Liver (tissue), 3 donors: Measurements from ENCODE around the gene ANKRD28.

ENCODE experiments used
- EGR1 ChIP-seq, 2 donors: IDR thresholded peaks; 2 replicates each; pipeline ENCODE4 v1.6.1; 2016 to 2018; ENCODE audit warnings: antibody characterized with exemption in 2 of 2, low read depth in 2 of 2
- RXRA ChIP-seq, 2 donors: IDR thresholded peaks; 2 replicates each; pipeline ENCODE4 v1.6.1; 2017 to 2018; ENCODE audit warnings: antibody characterized with exemption in 2 of 2, mild to moderate bottlenecking in 1 of 2
- YY1 ChIP-seq: IDR thresholded peaks from 2 replicates; pipeline ENCODE4 v1.6.1; 2016; ENCODE audit warnings: antibody characterized with exemption, mild to moderate bottlenecking
- TF ChIP-seq, protein P1 (sequence below): IDR thresholded peaks from 2 replicates; pipeline ENCODE4 v1.6.1; 2016; ENCODE audit warnings: antibody characterized with exemption
- TF ChIP-seq, protein P2 (sequence below): fragments of 150-350 bp; IDR thresholded peaks from 2 replicates; pipeline ENCODE4 v1.5.1; 2017; ENCODE audit warnings: improper control_type of control experiment, low read depth, low read length; ENCODE audit not compliant: missing input control
- TF ChIP-seq, protein P3 (sequence below): IDR thresholded peaks from 2 replicates; pipeline ENCODE4 v1.6.1; 2016; ENCODE audit warnings: antibody characterized with exemption, mild to moderate bottlenecking
- donor health status: healthy.
- donor health status: healthy.

DNA sequence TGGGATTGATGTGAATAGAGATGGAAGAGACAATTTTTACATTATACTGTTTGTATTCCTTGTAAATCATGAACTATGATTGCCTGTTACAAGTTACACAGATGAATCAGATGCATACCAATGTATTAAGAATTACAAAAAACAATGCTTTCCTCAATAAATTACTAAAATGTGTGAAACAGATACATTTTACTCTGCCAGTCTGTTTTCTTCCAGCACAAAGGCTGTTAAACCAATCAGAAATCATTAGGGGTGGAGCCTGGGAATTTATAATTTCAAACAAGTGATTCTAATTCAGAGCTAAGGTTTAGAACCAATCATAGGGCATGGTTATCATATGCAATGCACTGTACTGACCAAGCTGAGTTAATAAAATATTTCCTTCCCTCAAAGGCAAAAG, 21.8 kb upstream of the ANKRD28 start:
- TF ChIP-seq, protein P1, sequence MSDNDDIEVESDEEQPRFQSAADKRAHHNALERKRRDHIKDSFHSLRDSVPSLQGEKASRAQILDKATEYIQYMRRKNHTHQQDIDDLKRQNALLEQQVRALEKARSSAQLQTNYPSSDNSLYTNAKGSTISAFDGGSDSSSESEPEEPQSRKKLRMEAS, result no peak
- TF ChIP-seq, protein P2, sequence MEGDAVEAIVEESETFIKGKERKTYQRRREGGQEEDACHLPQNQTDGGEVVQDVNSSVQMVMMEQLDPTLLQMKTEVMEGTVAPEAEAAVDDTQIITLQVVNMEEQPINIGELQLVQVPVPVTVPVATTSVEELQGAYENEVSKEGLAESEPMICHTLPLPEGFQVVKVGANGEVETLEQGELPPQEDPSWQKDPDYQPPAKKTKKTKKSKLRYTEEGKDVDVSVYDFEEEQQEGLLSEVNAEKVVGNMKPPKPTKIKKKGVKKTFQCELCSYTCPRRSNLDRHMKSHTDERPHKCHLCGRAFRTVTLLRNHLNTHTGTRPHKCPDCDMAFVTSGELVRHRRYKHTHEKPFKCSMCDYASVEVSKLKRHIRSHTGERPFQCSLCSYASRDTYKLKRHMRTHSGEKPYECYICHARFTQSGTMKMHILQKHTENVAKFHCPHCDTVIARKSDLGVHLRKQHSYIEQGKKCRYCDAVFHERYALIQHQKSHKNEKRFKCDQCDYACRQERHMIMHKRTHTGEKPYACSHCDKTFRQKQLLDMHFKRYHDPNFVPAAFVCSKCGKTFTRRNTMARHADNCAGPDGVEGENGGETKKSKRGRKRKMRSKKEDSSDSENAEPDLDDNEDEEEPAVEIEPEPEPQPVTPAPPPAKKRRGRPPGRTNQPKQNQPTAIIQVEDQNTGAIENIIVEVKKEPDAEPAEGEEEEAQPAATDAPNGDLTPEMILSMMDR, result no peak
- TF ChIP-seq RXRA (IDR thresholded peaks at IDR 0.05) (no peak), EGR1 (IDR thresholded peaks at IDR 0.05; ENCODE audit: low read depth in 2 of 2) (no peak), YY1 (no peak)
- TF ChIP-seq, protein P3, sequence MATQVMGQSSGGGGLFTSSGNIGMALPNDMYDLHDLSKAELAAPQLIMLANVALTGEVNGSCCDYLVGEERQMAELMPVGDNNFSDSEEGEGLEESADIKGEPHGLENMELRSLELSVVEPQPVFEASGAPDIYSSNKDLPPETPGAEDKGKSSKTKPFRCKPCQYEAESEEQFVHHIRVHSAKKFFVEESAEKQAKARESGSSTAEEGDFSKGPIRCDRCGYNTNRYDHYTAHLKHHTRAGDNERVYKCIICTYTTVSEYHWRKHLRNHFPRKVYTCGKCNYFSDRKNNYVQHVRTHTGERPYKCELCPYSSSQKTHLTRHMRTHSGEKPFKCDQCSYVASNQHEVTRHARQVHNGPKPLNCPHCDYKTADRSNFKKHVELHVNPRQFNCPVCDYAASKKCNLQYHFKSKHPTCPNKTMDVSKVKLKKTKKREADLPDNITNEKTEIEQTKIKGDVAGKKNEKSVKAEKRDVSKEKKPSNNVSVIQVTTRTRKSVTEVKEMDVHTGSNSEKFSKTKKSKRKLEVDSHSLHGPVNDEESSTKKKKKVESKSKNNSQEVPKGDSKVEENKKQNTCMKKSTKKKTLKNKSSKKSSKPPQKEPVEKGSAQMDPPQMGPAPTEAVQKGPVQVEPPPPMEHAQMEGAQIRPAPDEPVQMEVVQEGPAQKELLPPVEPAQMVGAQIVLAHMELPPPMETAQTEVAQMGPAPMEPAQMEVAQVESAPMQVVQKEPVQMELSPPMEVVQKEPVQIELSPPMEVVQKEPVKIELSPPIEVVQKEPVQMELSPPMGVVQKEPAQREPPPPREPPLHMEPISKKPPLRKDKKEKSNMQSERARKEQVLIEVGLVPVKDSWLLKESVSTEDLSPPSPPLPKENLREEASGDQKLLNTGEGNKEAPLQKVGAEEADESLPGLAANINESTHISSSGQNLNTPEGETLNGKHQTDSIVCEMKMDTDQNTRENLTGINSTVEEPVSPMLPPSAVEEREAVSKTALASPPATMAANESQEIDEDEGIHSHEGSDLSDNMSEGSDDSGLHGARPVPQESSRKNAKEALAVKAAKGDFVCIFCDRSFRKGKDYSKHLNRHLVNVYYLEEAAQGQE, result no peak
